Tibial nerve (tissue), 4 donors: ENCODE measurements around the gene PNPLA7. TPM values are rescaled to one million over a fixed set of nuclear protein-coding genes. Genes with fewer than 3 reads are reported as not detected.

Experiments used
- DNase-seq, 2 donors: peaks; one replicate each; pipeline ENCODE4 v3.0.0-alpha.2; 2019; ENCODE audit warnings: low spot score in 2 of 2
- H3K27ac ChIP-seq, 4 donors: fragments of 200-600 bp; sonication (generic) in 3 of 4; one replicate each; pipeline ENCODE4 v1.5.1; 2017 to 2019; ENCODE audit warnings: mild to moderate bottlenecking in 1 of 4
- H3K27me3 ChIP-seq, 2 donors: fragments of 200-600 bp; sonication (generic) in 1 of 2; one replicate each; pipeline versions ENCODE4 v1.5.1 to v1.6.0; 2017 to 2019
- H3K36me3 ChIP-seq, 3 donors: fragments of 200-600 bp; sonication (generic); one replicate each; pipeline ENCODE4 v1.5.1; 2018 to 2019
- H3K4me1 ChIP-seq, 4 donors: fragments of 200-600 bp; sonication (generic) in 3 of 4; one replicate each; pipeline ENCODE4 v1.5.1; 2017 to 2019
- H3K4me3 ChIP-seq, 4 donors: fragments of 200-600 bp; sonication (generic) in 3 of 4; one replicate each; pipeline ENCODE4 v1.5.1; 2017 to 2019; ENCODE audit warnings: mild to moderate bottlenecking in 1 of 4, moderate library complexity in 1 of 4
- H3K9me3 ChIP-seq, 4 donors: fragments of 200-600 bp; sonication (generic) in 3 of 4; one replicate each; pipeline ENCODE4 v1.5.1; 2017 to 2019
- CTCF ChIP-seq, 5 experiments: fragments of 200-600 bp in 3 of 5; fragments of 450-650 bp in 2 of 5; sonication (generic) in 3 of 5; IDR thresholded peaks; one replicate each; pipeline ENCODE4 v1.5.1; 2016 to 2019; ENCODE audit warnings: antibody characterized with exemption in 5 of 5, mild to moderate bottlenecking in 3 of 5, moderate library complexity in 2 of 5
- EP300 ChIP-seq, 2 donors: sonication (generic); formaldehyde crosslinking; IDR thresholded peaks; one replicate each; pipeline ENCODE4 v1.6.1; 2017; ENCODE audit warnings: antibody characterized with exemption in 2 of 2, mild to moderate bottlenecking in 1 of 2
- POLR2A ChIP-seq, 2 donors: fragments of 450-650 bp; IDR thresholded peaks; one replicate each; pipeline ENCODE4 v1.6.1; 2017; ENCODE audit warnings: antibody characterized with exemption in 2 of 2, mild to moderate bottlenecking in 2 of 2, moderate library complexity in 2 of 2
- WGBS, 2 donors: methylation state at CpG; one replicate each; pipeline ENCODE4 v1.1.5; 2018; 5-methylcytosine and 5-hydroxymethylcytosine counted together
- total RNA-seq, 4 donors: library from RNA; depleted of rRNA; stranded (reverse); fragments of >200 nt; gene quantifications; one replicate each; pipeline ENCODE4 v1.1.0, GENCODE V29; 2016

The PNPLA7 gene
- total RNA-seq, 4 donors from 2014 or later, result 12.0 to 25.2 (median 18.7) TPM

GRCh38 chr9:137430723-137431415 lies 119.3 kb downstream of the PNPLA7 start:
- DNase-seq, result no peak
- WGBS, 2 donors, result 69 to 81% methylated on average over 14 to 17 of the region's 27 CpGs

GRCh38 chr9:137429974-137430722 lies 120.1 kb downstream of the PNPLA7 start:
- H3K4me3 ChIP-seq, result no peak overlapping the region
- peaks cover 0 to 8% (median 0%) of the 10 kb centered on the region in 3 donors for H3K36me3 ChIP-seq
- WGBS, 2 donors, result 59% methylated on average over 19 to 24 of the region's 34 CpGs
- no peaks in the 10 kb centered on the region for H3K9me3 ChIP-seq
- no peak overlapping the region for H3K27ac ChIP-seq
- H3K27me3 ChIP-seq, result no peaks in the 10 kb centered on the region
- no peak for TF ChIP-seq EP300 (IDR thresholded peaks at IDR 0.05)
- no peak for TF ChIP-seq POLR2A (IDR thresholded peaks at IDR 0.05)
- no peak for TF ChIP-seq CTCF (IDR thresholded peaks at IDR 0.05)
- peaks cover 0 to 3% (median 0%) of the 10 kb centered on the region in 4 donors for H3K4me1 ChIP-seq
- DNase-seq, result no peak

More at GRCh38 chr9:137430723-137431415, 119.3 kb downstream of the PNPLA7 start:
- Histone ChIP-seq H3K27ac (no peak overlapping the region), H3K36me3 (peaks cover 0 to 8% (median 0%) of the 10 kb centered on the region in 3 donors), H3K4me1 (peaks cover 0 to 4% (median 1%) of the 10 kb centered on the region in 4 donors), H3K9me3 (no peaks in the 10 kb centered on the region), H3K27me3 (no peaks in the 10 kb centered on the region), H3K4me3 (no peak overlapping the region)
- TF ChIP-seq EP300 (IDR thresholded peaks at IDR 0.05) (no peak), POLR2A (IDR thresholded peaks at IDR 0.05) (no peak), CTCF (IDR thresholded peaks at IDR 0.05) (no peak)

GRCh38 chr9:137429546-137429890 lies 120.7 kb downstream of the PNPLA7 start:
- Histone ChIP-seq H3K4me1 (peaks cover 0 to 7% (median 0%) of the 10 kb centered on the region in 4 donors), H3K27ac (no peak overlapping the region), H3K9me3 (no peaks in the 10 kb centered on the region), H3K27me3 (no peaks in the 10 kb centered on the region), H3K36me3 (peaks cover 0 to 8% (median 0%) of the 10 kb centered on the region in 3 donors), H3K4me3 (no peak overlapping the region)
- WGBS, 2 donors, result 76 to 78% methylated on average over 7 to 8 of the region's 14 CpGs
- DNase-seq, result no peak
- TF ChIP-seq POLR2A (IDR thresholded peaks at IDR 0.05), result no peak
- no peak for TF ChIP-seq EP300 (IDR thresholded peaks at IDR 0.05)
- TF ChIP-seq CTCF (IDR thresholded peaks at IDR 0.05), result no peak

- H3K27ac ChIP-seq, result no peak overlapping the region
- TF ChIP-seq CTCF (IDR thresholded peaks at IDR 0.05) (no peak), POLR2A (IDR thresholded peaks at IDR 0.05) (no peak), EP300 (IDR thresholded peaks at IDR 0.05) (no peak)
- no peak for DNase-seq
Observed at GRCh38 chr9:137428841-137429545, 121.2 kb downstream of the PNPLA7 start.

More at GRCh38 chr9:137428841-137429545, 121.2 kb downstream of the PNPLA7 start:
- peaks cover 0 to 13% (median 4%) of the 10 kb centered on the region in 4 donors for H3K4me1 ChIP-seq
- no peak overlapping the region for H3K4me3 ChIP-seq
- H3K27me3 ChIP-seq, result no peaks in the 10 kb centered on the region
- peaks cover 0 to 8% (median 0%) of the 10 kb centered on the region in 3 donors for H3K36me3 ChIP-seq
- 78 to 81% methylated on average over 18 to 27 of the region's 27 CpGs for WGBS, 2 donors
- H3K9me3 ChIP-seq, result no peaks in the 10 kb centered on the region
